Superior temporal gyrus (tissue), 1 donor: ENCODE data around the gene DNLZ.

ENCODE experiments used
- DNase-seq: peaks from one replicate; pipeline ENCODE4 v3.0.0-alpha.2; 2016; ENCODE audit errors: extremely low spot score

DNLZ gene

GRCh38 chr9:136343884-136344269, 19.7 kb downstream of the DNLZ start:
- DNase-seq = no peak

- DNase-seq = no peak
These were observed 20.2 kb downstream of the DNLZ start for GRCh38 chr9:136343121-136343883.

- DNase-seq = peak; percentile 52
These were observed 21.1 kb downstream of the DNLZ start for GRCh38 chr9:136342181-136343120.

GRCh38 chr9:136341769-136342168, 21.8 kb downstream of the DNLZ start:
- no peak for DNase-seq

- no peak for DNase-seq
These were observed 22.4 kb downstream of the DNLZ start for GRCh38 chr9:136341042-136341655.

- no peak for DNase-seq
These were observed 23.0 kb downstream of the DNLZ start for GRCh38 chr9:136340356-136341041.

- DNase-seq = no peak
These were observed 23.6 kb downstream of the DNLZ start for GRCh38 chr9:136339958-136340310.

- peak; percentile 74 for DNase-seq
These were observed 24.2 kb downstream of the DNLZ start for GRCh38 chr9:136339173-136339957.

GRCh38 chr9:136338511-136338910, 25.0 kb downstream of the DNLZ start:
- no peak for DNase-seq

- DNase-seq = no peak
These were observed 25.8 kb downstream of the DNLZ start for GRCh38 chr9:136337416-136338395.

GRCh38 chr9:136336881-136337280, 26.7 kb downstream of the DNLZ start:
- DNase-seq = no peak

GRCh38 chr9:136336156-136336870, 27.2 kb downstream of the DNLZ start:
- DNase-seq = no peak

GRCh38 chr9:136335296-136336155, 28.0 kb downstream of the DNLZ start:
- no peak for DNase-seq

GRCh38 chr9:136334541-136334940, 29.0 kb downstream of the DNLZ start:
- no peak for DNase-seq

- DNase-seq = no peak
These were observed 30.1 kb downstream of the DNLZ start for GRCh38 chr9:136333486-136333885.

GRCh38 chr9:136333045-136333444, 30.5 kb downstream of the DNLZ start:
- DNase-seq = no peak

- no peak for DNase-seq
These were observed 31.0 kb downstream of the DNLZ start for GRCh38 chr9:136332482-136332983.
